NCI-H748 (cell line): ENCODE results near the gene ATP11A.
A peak's percentile ranks its signal among the peaks of the same experiment; 100 is the strongest.

Source experiments
- DNase-seq: peaks from one replicate; lab custom pipeline; 2025; ENCODE audit not compliant: unreplicated experiment; lab: John Stamatoyannopoulos, UW

The ATP11A gene

DNA sequence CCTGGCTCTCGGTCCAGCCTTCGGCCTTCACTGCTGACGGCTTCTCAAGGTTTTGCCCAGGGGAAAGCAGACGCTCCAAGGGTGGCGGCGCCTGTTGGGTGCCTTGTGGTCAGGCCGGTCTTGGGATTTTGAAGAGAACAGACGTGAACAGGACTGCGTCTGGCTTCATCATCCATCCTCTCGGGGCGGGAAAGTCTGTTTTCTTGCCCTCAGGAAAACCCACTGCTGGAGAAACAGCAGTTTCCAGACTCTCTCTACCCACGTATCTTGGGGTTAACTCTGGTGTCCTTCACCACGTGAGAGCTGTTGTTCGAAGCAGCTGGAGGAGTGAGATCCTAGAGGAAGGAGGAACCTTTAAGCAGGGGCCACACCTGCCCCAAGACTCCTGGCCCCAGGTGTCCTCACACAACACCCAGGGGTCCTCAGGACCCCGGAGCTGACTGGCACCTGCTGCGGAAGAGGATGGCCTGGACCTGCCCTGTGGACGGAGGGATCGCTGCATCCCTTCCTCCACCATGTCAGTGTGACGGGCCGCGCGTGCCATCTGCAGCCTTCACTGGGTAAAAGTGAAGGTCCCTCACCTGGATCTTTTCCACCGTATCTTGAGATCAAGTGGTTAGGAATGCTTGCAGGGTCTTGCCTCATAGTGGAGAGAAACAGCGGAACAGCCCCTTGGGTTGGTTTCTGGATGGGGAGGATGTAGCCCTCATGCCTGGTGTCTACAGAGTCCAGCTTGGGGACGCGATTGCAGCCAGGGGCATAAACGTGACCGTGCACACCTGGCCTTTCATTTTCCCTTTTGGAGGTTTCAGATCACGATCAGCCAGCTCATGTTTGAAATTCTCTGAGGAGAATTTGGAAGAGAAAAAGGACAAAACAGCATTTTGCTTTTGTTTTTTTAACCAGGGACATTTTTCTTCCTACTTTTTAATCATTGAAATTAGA is 209.7 kb downstream of the ATP11A start:
- DNase-seq, result no peak

DNA sequence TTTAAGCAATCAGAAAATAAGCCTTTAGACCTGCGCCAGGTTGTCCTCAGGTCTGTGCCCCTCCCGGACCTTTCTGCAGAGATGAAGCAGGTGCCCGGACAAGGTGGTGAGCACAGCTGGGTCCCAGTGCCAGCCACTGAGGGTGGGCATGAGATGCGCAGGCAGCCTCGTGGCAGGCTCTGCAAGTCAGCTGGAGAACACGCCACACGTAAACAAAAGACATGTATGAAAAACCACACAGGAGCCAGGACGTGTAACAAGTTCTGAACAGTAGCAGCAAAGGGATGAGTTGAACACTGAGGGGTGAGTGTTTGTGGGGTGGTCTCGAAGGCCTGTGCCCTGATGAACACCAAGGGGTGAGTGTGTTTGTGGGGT is 210.4 kb downstream of the ATP11A start:
- no peak for DNase-seq

DNA sequence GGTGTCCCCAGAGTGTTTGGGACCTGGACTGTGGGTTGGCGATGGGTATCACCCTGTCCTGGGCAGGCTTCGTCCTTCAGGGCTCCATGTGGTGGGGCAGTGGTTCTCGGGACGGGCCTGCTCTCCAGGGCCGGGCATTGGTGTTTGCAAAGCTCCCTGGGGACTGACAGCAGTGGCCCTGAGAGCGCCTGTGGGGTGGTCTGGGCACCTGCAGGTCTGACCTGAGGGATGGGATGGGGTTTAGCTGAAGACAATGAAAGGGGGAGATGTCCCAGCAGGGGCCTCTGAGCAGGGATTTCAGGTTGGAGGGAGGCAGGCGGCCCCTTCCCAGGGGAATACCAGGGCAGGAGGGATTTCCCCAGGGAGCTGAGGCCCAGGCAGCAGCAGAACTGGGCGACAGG is 210.9 kb downstream of the ATP11A start:
- no peak for DNase-seq

- DNase-seq, result no peak
These were observed 212.3 kb downstream of the ATP11A start for GRCh38 chr13:112902101-112902651.

DNA sequence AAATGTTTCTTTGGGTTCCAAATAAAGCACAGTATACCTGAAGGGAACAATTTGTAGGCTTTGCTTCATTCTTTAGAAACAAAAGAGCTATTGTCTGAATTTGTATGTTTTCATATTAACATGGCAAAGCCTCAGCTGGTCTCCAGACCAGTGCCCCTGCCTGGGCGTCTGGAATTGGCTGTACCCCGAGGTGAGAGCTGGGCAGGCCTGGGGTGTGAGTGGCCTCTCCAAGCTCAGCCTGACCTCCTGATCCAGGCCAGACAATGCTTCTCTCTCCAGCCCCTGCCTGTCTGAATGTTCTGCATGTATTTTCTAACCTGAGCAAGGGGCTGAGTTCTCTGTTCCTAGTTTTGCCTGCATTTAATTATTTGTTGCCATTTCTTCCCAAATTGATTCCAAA is 212.8 kb downstream of the ATP11A start:
- no peak for DNase-seq

GRCh38 chr13:112903071-112903577 is 213.3 kb downstream of the ATP11A start:
- DNase-seq, result no peak

DNA sequence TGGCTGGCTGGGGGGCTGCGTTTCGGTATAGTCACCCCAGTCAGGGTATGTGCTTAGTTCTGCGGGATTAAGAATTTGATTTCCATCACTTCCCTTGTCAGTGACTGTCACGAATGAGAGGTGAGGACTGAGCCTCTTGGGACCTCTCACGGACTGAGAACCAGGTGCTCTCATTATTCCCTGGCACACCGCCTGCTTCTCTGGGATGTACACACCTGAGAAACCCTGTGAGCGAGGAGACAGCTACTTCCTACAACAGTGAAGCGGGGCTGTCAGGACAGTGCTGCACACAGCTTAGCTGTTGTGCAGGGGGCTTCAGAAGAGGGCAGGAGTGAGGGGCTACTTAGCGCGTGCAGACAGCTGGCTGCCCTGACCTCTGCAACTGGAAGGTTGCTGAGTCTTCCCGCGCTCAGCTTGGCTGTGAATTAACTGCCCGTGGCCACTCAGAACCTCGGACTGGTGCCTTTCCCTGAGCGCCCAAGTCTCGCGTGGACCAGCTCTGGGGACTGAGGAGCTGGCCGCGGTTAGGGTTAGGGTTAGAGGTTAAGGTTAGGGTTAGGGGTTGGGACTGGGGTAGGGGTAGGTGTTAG is 213.9 kb downstream of the ATP11A start:
- no peak for DNase-seq

DNA sequence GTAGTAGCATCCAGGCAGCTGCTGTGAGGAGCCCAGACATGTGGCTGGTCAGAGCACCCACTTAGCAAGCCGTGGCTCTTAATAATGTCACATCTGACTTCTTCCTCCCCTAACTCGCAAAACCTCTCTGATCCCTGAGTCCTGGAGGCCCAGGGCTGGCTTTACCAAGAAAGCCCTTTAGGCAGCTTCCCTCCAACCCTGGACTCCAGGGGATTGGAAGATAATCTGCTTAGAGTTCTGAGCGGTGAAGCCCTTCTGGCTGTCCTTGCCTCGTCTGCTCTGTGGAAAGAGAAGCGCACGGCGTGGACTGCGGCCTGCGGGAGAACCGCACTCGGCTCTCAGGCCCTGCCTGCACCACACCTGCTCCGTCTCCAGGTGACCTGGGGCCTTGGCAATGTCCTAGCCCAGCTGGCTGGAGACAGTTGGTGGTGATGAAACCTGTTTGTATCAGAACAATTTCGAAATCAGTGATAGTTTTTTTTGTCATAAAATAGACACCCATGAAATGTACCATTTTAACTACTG is 214.7 kb downstream of the ATP11A start:
- DNase-seq, result no peak

- DNase-seq, result no peak
These were observed 215.2 kb downstream of the ATP11A start for GRCh38 chr13:112905086-112905485.

- no peak for DNase-seq
These were observed 215.8 kb downstream of the ATP11A start for GRCh38 chr13:112905619-112905989.

DNA sequence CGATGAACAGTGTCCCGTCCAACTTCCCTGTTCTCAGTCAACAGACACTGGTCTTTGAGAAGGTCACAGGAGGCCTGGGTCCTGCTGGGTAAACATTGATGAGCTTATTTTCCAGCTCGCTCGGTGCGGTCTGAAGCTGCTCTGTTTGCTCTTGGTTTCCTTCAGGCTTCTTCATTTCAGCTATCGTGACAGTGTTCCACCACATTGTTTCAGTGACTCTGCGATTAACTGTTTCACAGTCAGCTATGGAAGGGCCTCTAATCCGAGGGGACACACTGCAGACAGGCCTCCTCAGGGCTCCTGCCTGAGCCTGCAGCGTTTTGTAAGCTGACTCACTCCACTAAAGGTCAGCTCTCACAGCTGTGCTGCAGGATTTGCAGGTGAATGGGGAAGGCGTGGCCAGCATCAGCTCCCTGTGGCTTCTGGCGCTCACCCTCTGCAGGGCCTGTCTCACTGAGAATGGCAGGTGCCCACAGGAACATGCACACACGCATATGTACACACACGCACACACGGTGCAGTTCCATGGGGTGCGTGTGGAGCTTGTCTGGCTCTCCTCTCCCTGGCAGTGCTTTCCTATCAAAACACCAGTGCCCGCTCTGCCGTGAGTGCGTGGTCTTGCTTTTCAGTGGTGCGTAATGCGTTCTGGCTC is 216.3 kb downstream of the ATP11A start:
- peak; percentile 83 for DNase-seq

GRCh38 chr13:112907286-112907685 is 217.4 kb downstream of the ATP11A start:
- no peak for DNase-seq

GRCh38 chr13:112907871-112908331 is 218.1 kb downstream of the ATP11A start:
- no peak for DNase-seq

DNA sequence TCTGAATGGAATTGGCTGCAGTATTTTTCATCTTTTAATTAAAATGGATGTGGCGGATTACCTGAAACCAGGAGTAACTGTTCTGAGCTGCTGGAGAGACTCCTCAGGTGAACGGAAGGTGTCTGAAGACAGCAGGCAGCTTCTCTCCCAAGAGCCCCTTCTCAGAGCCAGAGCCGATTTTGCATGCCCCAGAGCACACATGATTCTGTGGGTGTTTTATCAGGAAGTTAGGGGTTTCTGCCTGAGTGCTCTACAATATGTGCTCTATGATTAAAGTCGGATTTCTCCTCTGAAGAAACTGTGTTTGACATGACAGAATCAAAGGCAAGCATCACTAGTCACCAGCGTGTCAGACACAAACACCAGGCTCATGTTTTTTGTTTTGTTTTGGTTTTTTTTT is 218.5 kb downstream of the ATP11A start:
- no peak for DNase-seq

DNA sequence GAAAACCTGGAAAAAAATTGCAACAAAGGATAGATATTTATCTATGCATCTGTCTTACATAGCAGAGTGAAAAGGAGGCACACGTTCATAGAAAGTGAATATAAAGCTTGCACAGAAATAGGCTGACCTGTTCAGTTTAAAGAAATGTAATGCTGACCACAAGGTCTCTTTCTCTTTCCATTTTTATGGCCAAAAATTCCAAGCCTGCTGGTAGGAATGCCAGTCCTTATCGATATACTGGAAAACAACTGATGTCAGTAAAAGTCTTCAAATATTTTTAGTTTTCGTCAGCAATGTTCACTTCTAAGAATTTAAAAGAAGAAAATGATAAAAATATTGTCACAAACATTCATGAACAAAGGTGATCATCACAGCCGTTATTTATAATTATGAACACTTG is 220.2 kb downstream of the ATP11A start:
- DNase-seq, result no peak

GRCh38 chr13:112910616-112911280 is 220.9 kb downstream of the ATP11A start:
- no peak for DNase-seq

DNA sequence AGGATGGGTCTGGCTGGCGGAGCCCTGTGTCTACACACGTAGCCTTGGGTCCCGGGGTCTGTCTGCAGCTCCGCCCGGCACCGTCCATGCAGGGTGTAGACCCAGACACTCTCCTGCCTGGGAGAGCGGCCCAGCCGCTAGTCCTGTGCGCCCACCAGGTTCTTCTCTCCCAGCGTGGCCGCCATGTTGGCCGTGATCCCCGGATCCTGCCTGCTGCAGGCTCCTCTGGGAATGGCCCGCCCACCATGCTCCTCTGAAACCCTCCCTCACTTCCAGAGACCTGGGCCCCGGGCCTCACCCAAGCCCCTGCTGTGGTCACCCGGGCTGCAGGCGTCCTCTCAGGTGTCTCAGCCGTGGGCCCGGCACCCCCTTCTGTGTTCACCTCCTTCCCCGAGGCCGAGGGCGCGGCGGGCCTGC is 221.5 kb downstream of the ATP11A start:
- DNase-seq, result no peak

DNA sequence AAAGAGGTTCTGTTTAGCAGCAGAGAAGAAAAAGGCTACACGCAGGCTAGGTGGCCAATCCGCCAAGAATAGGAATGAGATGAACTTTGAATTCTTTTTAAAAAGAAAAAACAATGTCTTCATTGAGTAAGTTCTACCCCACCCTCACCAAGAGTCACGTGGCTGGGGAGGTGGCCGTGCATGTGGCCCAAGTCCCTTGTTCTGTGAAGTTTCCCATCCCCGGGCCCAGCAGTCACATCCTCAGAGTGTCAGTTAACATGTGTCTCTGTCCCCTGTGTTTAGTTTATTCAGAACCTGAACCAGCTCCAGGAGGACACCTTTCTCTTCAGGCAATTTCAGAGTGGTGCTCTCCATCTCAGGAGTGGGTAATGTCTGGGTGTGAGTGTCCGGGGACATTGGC is 222.0 kb downstream of the ATP11A start:
- DNase-seq, result no peak

GRCh38 chr13:112912726-112913440 is 223.0 kb downstream of the ATP11A start:
- DNase-seq, result no peak

GRCh38 chr13:112916296-112916695 is 226.5 kb downstream of the ATP11A start:
- DNase-seq, result no peak
